PFSK-1 (cell line): ENCODE data around the gene PTPN6. TPM values are rescaled to one million over a fixed set of nuclear protein-coding genes. Genes with fewer than 3 reads are reported as not detected.

ENCODE experiments used
- FOXP2 ChIP-seq: optimal IDR thresholded peaks from 2 replicates; pipeline ENCODE3; 2011; ENCODE audit warnings: borderline replicate concordance, control low read depth, inconsistent platforms; ENCODE audit not compliant: insufficient read depth; ENCODE audit errors: extremely low read length, extremely low read depth
- POLR2AphosphoS5 ChIP-seq: IDR thresholded peaks from 2 replicates; pipeline ENCODE4 v1.6.1; 2012; ENCODE audit warnings: low read depth, mild to moderate bottlenecking, control low read depth, low read length, moderate library complexity
- SIN3A ChIP-seq: IDR thresholded peaks from 2 replicates; pipeline ENCODE4 v1.6.1; 2012; ENCODE audit warnings: mild to moderate bottlenecking, low read length, moderate library complexity, borderline replicate concordance; ENCODE audit not compliant: insufficient read depth
- TAF1 ChIP-seq: IDR thresholded peaks from 2 replicates; pipeline ENCODE4 v1.6.1; 2012; ENCODE audit warnings: low read length, control low read depth, borderline replicate concordance; ENCODE audit not compliant: insufficient read depth
- polyA plus RNA-seq: library from polyadenylated mRNA; unstranded; fragments of >200 nt; gene quantifications from one replicate; pipeline ENCODE4 v1.2.1, GENCODE V29; 2012; ENCODE audit warnings: low read depth, missing spikeins; ENCODE audit not compliant: insufficient read length
- TF ChIP-seq, protein P1 (sequence below), 2 experiments: IDR thresholded peaks; 2 replicates each; pipeline versions ENCODE4 v1.6.1 to v1.8.0; 2011 to 2012; ENCODE audit warnings: low read depth in 2 of 2, low read length in 2 of 2, control low read depth in 1 of 2, inconsistent platforms in 1 of 2, mild to moderate bottlenecking in 1 of 2, moderate library complexity in 1 of 2; ENCODE audit not compliant: insufficient read depth in 1 of 2

PTPN6 gene
- not detected for polyA plus RNA-seq

DNA sequence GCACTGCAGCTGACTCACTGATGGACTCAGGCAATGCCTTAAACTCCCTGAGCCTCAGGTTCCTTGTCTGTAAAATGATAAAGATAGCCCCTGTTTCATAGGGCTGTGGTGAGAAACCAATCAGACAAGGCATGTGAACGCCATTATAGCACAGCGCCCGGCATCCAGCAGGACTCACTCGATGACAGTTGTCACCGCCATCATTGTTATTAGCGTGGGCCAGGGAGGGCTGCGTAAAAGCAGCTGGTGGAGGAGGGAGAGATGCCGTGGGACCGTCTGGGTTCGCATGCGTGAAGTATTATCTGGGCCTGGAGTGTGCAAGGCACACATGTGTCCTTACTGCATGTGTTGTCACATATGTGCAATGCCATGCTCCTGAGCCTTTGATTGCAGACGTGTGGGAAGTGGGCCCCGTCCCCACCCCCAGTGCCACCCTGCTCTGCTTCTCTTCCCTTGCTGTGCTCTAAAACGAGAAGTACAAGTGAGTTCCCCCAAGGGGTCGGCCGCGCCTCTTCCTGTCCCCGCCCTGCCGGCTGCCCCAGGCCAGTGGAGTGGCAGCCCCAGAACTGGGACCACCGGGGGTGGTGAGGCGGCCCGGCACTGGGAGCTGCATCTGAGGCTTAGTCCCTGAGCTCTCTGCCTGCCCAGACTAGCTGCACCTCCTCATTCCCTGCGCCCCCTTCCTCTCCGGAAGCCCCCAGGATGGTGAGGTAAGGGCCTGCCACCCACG lies at the start of gene PTPN6:
TSS of gene PTPN6 (plus strand) at position 546 of the 730 bp plus-strand sequence. CDS start at position 703, 157 bp downstream.
- TF ChIP-seq FOXP2, result no peak
- no peak for TF ChIP-seq POLR2AphosphoS5
- TF ChIP-seq, protein P1, sequence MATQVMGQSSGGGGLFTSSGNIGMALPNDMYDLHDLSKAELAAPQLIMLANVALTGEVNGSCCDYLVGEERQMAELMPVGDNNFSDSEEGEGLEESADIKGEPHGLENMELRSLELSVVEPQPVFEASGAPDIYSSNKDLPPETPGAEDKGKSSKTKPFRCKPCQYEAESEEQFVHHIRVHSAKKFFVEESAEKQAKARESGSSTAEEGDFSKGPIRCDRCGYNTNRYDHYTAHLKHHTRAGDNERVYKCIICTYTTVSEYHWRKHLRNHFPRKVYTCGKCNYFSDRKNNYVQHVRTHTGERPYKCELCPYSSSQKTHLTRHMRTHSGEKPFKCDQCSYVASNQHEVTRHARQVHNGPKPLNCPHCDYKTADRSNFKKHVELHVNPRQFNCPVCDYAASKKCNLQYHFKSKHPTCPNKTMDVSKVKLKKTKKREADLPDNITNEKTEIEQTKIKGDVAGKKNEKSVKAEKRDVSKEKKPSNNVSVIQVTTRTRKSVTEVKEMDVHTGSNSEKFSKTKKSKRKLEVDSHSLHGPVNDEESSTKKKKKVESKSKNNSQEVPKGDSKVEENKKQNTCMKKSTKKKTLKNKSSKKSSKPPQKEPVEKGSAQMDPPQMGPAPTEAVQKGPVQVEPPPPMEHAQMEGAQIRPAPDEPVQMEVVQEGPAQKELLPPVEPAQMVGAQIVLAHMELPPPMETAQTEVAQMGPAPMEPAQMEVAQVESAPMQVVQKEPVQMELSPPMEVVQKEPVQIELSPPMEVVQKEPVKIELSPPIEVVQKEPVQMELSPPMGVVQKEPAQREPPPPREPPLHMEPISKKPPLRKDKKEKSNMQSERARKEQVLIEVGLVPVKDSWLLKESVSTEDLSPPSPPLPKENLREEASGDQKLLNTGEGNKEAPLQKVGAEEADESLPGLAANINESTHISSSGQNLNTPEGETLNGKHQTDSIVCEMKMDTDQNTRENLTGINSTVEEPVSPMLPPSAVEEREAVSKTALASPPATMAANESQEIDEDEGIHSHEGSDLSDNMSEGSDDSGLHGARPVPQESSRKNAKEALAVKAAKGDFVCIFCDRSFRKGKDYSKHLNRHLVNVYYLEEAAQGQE (IDR thresholded peaks at IDR 0.05; ENCODE audit: insufficient read depth in 1 of 2, low read depth in 2 of 2, low read length in 2 of 2), result no peak
- TF ChIP-seq SIN3A, result no peak
- TF ChIP-seq TAF1, result no peak

DNA sequence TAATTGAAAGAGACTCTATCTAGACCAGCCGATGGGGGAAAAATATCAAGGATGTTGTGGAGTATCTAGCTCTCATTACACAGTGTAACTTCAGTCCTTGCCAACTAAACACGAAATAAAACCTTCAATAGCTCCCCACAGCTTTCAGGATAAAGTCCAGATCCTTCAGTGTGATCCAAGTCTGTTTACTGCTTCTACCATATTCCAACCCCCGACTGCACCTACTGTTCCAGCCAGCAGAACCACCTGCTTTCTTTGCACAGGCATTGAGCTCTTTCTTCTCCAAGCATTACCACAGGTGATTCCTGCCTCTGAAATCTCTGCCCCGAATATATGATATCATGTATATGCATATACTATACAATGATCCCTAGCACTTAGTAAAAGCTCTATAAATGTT lies 48.7 kb upstream of the PTPN6 start:
- TF ChIP-seq POLR2AphosphoS5, result no peak
- no peak for TF ChIP-seq FOXP2
- TF ChIP-seq, protein P1 (IDR thresholded peaks at IDR 0.05; ENCODE audit: insufficient read depth in 1 of 2, low read depth in 2 of 2, low read length in 2 of 2), result no peak

DNA sequence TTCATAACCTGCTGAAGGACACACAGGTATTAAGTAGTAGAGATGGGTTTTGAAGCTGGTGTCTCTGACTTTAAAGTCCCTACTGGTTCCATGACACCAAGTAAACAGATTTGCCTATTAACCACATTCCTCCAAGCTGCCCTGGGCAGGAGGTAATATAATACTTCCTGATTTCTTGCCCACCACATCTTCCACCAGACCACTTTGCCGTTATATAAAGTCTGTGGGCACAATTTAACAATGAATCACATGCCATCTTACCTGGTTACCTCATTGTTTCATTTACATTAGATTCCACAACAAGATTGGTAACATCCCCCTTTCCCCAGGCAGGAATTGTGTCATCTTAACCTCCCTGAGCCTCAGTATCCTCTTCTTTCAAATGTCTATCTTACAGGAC lies 47.4 kb upstream of the PTPN6 start:
- TF ChIP-seq FOXP2 (no peak), TAF1 (no peak), SIN3A (no peak), POLR2AphosphoS5 (no peak)
- TF ChIP-seq, protein P1 (IDR thresholded peaks at IDR 0.05; ENCODE audit: insufficient read depth in 1 of 2, low read depth in 2 of 2, low read length in 2 of 2), result no peak

DNA sequence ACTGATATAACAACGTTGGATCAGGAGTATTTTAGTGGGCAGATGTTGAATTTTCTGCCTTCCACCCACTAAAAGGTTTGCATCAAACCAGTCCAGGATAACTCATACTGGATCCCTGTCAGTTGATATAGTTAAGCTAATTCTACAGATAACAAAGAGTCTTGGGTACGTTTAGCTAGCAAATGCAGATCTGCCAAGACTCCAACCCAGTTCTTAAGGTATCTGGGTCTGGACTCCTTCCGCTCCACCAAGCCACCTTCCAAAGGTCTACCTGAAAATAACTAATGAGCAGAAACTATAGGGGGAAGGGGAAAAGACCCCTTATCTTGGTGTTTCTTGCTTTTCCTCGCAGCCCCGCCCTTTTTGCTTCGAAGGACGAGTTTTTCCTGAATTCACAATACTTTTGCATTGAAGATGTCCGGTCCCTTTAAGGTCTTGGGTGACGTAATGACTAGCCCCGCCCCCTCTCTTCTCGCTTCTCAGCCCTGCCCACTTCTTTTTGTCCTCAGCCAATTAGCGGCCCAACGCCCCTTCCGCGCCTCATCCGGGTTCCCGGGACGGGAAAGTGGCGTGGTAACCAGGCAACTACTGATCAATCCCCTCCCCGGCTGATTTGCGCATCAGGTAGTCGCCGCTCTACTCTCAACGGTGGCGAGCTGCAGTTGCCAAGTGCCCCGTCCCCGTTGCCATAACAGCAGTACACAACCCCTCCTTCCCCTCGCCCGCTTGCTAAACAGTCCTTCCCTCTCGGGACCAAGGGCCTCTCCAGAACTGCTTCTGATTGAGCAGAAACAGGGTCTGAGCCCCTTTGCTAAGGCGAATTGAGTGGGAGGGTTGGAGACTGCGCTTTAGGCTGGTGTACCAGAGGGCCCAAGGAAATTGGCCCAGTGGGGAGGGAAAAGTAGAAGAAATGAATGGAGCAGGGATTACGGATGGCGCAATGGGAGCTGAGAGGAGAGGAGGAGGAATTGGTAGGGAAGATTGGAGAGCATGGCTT lies 46.6 kb upstream of the PTPN6 start, which contains the start of gene LRRC23:
TSS of gene LRRC23 (plus strand) at position 543 of the 997 bp plus-strand sequence. CDS start 812 bp downstream, outside the sequence.
- TF ChIP-seq TAF1 (no peak), SIN3A (no peak), FOXP2 (no peak), POLR2AphosphoS5 (no peak)
- TF ChIP-seq, protein P1 (IDR thresholded peaks at IDR 0.05; ENCODE audit: insufficient read depth in 1 of 2, low read depth in 2 of 2, low read length in 2 of 2), result no peak
